GM19023 (cell line): ENCODE measurements around the gene ATP5F1D.

ENCODE experiments used
- ATAC-seq: cut with Tn5 transposase; IDR thresholded peaks from one replicate; pipeline ENCODE4 v1.9.1; 2021; ENCODE audit warnings: mild to moderate bottlenecking, moderate library complexity; ENCODE audit not compliant: unreplicated experiment

ATP5F1D gene

DNA sequence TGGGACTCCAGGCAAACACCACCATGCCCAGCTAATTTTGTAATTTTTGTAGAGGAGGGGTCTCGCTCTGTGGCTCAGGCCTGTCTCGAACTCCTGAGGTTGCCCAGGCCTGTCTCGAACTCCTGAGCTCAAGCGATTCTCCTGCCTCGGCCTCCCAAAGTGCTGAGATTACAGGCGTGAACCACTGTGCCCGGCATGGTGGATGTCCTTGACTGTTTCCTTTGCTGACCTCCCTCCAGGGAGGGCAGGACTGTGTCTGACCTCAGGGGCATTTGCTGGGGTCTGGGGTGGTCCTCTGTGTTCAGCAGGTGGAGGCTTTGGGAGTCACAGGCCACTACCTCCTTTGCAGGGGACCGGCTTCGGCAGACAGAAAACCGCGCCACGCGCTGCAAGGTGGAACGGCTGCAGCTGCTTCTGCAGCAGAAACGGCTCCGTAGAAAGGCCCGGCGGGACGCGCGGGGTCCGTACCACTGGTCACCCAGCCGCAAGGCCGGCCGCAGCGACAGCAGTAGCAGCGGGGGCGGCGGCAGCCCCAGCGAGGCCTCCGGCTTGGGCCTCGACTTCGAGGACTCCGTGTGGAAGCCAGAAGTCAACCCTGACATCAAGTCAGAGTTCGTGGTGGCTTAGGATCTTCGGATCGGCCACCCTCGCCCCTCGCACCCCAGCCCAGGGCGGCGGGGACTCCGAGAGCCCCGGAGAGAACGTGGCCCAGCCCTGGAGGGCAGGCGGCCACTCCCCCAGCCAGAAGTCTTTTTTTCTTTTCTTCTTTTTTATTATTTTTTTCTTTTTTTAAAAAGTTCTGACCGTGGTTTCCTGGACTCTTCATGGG lies 15.3 kb downstream of the ATP5F1D start:
- no peak for ATAC-seq

DNA sequence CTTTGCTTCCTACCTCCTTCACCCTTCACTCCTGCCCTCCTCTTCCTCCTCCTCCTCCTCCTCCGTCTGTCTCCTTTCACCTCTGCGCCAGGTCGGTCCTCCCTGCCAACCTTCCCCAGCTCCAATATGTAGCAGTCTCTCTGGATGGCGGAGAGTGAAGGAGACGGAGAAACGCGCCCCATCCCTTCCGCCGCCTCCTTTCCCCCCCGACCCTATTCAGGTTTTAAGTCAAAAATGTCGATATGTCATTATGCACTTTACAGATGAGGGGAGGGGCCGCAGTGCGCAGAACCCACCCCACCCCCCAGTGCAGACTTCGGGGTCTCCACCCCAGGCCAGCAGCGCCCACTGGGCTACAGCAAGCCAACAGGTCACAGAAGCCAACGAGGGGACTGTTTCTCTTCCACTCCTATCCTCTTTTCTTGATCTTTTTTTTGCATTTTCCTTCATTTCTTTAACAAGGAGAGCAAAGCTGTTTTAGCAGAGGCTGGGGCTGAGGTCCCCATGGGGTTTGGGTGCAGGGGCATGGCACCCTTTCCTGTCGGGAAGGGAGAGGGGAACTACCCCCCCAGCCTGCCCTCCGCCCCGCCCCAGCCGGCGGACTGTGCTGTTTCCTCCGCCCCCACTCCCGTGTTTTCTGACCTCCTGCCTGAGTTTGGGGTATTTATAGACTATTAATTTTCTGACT lies 16.1 kb downstream of the ATP5F1D start:
- ATAC-seq, result no peak

DNA sequence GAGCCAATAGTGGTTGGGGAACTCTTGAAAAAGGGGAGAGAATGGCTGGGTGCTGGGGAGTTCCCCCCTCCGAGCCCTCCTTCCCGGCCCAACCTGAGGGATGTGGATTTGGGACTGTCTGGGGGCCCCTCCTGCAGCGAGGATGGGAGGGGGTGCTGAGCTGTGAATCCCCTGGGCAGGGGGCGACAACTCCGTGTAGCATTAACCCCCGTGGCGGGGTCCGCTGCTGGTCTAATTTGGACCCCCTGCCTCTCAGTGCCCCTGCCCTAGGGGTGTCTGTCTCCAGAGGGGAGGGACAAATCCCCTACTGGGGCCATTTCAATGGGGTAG lies 16.6 kb downstream of the ATP5F1D start:
- ATAC-seq, result no peak

DNA sequence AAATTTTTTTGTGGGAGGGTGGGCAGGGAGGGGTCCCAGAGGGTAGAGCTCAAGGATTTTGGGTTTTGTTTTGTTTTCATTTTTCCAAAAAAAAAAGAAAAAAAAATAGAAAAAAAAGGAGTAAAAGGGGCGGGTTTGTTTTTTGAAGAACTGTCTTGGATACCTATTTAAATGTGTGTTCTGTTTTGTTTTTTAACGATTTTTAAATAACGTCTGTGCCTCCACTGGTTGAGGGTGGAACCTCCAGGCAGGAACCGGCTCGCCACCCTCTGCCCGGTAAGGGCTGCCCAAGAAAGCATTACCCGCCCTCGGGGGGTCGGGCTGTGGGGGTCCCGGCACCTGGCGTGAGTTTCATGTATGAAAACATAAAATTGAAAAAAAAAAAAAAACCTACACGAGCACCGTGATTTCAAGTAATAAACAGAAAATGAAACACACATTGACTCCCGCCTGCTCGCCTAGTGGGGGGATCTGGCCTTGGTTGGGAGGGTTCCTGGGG lies 17.2 kb downstream of the ATP5F1D start:
- ATAC-seq, result no peak

DNA sequence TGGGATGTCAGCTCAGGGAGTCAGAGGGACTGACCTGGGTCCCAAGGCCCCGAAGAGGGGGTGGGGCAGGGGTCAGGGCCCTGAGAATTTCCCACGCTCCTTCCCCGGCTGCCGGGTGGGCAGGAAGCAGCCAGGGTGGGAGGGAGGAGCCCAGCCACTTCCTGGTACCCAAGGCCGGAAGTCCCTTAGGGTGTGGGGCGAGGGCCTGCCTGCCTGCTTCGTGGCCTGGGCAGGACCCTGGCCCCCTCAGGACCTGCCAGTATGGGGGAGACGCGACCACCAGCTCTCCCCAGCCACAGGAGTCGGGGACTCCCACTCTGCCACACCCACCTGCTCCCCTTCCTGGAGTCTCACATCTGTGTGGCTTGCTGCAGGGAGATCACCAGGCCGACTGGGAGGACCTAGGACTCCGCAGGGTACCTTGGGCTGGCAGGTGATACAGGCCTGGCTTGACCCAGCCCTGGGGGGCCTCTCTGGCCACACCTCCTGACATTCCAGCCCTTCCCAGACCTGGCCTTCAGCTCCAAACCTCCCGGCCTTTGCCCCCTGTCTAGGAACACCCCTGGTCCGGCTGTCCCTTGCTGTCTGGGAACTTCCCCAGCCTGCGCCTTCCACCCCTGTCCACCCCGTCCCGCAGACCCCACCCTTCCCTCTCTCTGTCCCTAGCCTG lies 17.8 kb downstream of the ATP5F1D start:
- peak; percentile 30 for ATAC-seq

DNA sequence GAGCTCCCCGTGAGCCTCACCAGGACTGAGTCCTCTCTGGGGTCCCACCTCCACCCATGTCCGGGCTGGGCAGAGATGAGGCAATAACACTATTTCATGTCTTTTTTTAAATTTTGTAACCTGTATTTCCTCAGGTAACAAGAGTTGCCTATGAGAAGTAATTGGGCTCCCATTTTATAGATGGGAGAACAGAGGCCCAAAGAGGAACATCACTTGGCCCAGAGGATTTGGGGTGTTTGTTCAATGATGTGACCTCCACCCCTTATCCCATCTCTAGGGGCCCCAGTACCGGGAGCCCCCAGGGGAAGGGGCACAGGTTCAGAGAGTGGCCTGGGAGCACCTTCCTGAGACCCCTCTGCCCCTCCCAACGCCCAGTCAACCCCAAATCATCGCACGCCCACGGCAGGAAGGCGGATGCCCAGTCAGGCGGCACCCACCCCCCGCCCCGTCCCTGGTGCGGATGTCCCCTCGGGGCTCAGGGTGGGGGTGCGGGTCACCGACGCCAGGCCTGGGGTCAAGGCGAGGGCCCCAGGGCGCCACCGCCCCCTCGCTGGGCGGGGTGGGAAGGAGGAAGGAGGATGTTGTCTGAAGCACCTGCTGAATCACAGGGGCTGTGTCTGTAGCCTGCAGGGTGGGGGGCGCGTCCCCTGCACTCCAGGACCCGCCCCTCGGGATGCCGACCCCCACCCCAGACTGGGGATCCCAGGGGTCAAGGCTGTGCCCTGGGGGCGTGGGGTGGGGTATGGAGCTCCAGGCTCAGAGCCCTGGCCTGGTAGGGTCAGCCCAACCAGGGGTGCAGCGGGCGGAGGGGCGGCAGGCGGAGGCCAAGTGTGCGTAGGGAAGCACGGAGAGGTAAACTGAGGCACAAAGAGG lies 18.6 kb downstream of the ATP5F1D start:
- peak; percentile 3 for ATAC-seq

DNA sequence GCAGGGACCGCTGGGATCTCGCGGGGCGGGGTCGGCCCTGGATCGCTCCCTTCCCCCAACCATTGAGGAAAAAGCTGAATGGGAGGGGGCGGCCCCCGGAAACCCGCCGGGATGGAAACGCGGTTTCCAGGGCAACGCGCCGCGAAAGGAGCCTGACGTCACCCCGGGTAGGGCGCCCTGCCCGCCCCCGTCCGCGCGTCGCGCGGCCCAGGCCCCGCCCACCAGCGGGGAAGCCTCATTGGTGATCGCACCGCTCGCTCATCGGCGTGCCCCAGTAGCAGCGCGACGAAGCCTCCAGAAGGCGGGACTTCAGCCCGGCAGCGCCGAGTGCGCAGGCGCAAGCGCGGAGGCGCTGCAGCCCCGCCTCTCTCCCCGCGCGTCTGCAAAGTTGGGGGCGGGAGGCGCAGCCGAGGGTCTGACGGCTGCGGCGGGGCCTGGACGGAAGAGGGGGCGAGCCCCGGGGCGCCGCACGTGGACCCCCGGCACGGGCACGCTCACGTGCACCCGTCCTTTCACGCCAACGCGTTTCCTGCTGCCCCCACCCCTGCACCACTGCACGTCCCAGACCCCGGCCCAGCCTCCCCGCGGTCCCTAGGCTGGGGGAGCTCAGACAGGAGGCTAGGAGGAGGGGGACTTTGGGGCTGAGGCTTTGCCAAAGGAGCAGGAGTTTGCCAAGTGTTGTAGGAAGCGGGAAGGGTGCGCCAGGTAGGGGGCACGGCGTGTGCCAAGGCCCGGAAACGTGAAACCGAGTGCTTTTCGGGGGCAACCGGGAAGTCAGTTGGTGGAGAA lies 19.4 kb downstream of the ATP5F1D start:
- ATAC-seq, result peak; percentile 69

DNA sequence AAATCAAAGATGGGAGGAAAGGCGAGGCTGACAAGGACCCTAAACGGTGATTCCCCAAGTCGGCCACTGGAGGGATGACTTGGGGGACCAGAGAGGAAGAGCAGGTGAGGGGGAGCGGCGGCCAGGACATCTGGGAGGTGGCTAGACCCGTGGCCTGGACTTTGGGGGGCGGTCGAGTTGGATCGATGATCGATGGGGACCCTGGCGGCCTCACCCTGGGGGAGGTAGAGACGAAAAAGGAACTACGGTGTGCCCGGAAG lies 19.9 kb downstream of the ATP5F1D start:
- ATAC-seq, result no peak

DNA sequence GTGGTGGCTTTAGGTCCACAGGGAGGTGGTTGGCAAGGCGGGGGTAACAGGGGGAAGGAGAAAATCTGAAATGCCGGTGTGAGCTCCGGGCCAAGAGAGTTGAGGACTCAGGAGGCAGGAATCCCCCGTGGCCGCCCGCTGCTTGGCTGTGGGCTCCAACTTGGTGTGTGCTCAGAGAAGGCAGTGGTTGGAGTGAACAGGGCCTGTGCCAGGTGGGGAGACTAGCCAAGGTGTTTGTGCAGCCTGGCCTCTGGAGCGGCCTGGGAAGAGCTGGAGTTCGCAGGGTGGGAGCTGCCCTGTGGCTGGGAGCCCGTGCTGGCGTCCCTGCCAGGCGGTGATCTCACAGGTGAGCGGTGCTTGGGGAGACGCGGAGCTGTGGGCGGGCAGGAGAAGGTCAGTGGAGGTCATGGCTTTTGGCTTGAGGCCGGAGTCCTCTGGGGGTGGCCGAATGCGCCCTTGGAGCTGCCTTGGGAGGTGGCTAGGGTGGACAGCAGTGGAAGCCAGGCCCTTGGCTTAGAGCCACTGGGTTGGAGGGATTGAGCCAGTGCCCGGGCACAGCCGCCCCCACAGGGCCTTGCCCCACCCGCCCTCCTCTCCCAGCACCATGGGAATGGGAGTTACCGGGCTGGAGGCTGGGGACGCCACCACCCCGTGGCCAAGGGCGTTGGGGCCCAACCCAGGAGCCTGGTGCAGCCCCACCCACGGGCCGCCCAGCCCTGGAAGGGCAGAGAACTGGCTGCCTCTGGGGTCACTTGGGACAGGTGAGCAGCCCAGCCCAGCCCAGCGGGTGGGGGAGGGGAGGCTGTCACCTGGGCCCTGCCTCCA lies 20.5 kb downstream of the ATP5F1D start:
- ATAC-seq, result no peak

DNA sequence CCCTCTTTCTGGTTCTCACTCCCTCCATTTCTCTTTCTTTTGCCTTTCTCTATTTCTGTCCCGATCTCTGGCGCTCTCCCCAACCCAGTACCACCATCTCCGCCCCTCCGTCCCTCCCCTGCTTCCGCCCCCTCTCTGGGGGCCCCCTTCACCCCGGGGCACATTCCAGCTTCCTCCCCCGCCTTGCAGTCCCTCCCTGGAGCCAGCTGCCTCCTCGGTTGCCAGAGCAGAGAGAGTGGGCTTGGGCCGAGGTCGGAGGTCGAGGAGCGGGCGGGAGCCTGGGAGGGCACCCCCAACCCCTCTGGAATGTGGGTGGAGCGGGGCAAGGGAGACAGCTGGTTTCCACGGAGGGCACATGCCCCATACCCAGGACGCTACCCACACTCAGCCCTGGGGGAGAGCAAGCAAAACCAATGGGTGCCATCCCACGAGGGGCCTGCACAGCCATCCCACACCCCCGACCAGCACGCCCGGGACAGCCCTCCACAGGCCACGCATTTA lies 21.1 kb downstream of the ATP5F1D start:
- ATAC-seq, result no peak

DNA sequence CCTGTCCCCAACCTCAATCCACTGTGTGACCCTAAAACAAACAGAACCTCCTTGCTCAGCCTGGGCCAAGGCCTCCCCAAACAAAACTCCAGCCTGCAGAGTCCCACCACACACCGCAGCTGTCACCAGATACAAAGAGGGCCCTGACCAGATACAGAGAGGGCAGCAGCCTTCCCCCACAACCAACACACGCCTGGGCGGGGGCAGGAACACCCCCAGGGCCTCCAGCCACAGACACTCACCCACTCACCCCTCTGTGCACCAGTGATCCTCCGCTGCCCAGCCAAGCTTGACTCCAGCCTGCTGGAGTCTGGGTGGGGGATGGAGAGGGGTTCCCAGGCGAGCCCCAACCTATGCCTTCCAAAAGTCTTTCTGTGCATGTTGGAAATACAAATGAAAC lies 21.6 kb downstream of the ATP5F1D start:
- ATAC-seq, result no peak

DNA sequence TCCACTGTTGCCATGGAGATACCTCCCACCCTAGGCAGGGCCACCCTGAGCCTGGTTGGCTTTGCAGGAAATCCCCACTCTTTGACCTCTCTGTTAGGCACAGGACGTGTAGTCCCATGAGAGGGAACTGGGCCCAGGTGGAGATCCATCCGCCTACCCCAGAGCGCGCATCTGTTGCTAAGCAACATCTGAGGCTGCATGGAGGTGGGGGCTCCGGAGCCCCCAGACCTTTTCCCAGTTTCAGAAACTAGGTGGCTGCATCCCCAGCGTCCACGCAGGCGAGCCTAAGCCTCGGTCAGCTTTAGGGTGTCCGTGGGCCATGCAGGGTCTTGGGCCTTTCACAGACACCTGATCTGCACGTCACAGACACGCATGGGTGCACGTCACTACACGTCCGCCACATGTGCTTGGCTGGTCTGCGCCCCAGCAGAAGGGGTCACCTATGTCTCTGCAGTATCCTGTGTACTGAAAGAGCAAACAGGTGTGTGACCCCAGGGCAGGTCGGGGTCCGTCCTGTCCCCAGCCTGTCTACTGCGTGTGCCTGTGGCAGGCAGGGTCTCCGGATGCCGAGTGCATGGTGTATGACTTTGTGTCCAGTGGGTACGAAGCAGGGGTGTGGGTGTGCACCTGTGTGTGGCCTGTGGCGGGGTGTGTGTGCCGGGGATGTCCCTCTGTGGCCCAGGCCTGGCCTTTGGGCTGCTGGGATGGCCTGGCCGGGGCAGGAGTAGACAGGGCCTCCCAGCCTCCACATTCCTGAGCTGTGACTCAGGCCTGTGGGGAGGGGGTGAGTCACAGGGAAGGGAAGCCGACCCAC lies 23.5 kb downstream of the ATP5F1D start:
- ATAC-seq, result no peak

DNA sequence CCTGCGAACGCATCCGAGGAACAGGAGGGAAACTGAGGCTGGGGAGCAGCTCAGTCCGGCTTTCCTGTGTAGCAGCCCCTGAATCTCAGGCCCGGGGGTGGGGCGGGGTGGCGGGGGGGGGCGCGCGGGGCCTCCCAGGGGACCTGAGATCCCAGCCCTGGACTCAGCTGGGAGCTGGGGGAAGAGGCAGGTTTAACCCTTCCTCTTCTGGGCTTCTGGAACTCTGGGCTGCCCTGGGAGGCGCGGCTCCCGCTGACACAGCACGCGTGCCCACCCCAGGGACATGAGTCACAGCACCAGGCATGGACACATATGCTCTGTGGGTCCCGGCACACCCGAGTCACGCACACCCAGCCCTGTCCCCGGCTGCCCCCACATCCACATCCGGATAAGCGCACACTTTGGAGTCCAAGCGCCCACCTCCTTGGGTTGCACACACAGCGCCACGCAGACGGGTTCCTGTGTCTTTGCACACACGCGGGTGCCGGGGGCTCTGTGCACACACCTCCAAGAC lies 24.1 kb downstream of the ATP5F1D start:
- ATAC-seq, result no peak

DNA sequence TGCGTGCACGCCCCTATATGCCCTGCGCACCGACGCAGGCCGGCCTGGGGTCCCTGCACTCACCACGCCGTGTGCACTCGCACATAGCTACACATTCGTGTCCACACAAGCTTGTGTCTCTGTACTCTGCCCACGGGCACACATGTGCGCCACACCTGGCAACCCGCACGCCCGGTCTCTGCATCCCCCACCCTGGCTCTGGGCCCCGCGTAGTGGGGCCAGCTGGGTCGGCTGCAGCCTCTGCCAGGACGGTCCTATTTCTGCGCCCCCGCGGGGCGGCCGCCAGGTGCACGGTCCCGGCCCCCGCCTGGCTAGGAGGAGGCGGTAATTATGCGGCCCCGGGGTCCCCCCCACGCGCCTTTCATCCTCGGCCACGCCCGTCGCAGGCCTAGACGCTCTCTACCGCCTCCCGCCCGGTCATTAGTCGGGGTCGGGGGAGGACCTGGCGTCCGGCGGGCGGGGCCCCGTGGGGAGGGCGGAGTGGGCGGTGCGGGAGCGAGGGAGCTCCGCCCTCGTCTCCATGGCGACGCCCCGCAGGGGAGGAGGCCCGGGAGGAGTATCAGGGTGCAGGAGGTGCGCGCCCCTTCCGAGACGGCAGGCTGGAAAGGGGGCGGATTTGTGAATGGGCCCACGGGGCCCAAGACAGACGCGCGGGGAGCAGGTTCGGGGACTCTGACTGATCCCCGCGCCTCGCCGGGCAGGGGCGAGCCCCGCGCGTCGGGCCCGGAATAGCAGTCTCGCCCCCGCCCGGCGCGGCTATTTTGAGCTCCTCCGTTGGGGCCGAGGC lies 24.8 kb downstream of the ATP5F1D start:
- no peak for ATAC-seq

DNA sequence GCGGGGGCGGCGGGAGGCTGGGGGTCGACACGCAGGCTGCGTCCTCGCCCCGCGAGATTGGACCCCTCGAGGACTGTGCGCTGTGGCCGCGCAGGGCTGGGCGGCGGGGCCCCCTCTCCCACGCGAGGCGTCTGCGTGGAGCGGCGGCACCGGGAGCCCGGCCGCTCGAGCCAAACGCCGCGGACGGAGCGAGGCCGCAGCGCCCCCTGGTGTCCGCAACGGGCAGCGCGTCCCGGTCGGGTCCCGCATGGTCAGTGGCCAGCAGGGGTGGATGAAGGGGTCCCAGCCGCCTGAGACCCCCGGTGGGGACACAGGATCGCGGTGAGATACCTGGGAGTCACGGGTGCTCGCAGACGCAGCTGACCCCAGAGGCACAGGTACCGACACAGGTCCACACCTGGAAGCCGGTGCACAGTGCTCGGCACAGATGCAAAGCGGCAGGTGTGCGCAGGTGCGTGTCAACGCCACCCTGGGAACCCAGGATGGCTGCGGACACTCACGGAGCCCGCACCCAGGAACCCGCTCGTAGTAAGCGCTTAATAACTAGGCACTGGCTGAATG lies 25.4 kb downstream of the ATP5F1D start:
- ATAC-seq, result no peak

DNA sequence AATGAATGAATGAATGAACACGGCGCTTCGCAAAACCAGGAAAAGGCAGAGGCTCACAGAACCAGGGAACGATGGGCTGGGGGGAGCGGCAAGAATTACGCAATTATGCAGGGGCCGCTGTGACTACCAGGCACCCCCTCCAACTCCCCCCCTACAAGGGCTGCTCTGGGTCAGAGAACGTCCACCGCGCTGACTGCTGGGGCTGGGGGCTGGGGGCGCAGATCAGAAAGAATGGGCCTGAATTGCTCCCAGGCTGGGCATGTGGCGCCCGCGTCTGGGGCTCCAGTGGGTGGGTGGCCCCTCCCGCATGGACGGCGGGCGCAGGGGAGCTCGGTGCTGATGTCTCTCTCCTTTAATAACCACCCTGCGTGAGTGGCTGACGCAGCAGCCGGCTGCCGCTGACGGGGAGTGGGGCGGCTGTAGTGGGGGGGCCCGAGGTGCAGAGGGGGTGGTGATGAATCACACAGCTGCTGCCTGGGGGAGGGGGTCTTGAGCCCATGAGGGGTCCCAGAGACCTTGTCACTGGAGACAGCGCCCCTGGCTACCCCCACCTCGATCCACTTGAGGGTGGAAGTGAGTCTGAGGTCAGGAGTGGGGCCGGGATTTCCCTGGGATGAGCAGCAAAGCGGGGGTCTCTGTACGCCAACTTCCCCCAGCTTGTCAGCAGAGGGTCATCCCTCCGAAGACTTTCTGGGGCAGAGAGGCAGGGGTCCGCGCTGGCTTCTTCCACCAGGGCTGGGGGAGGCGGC lies 26.1 kb downstream of the ATP5F1D start:
- no peak for ATAC-seq
